IPS-NIHi11 (cell line): ENCODE results near the gene DNAJB12.
"Not testable (repeated sequence)": the region's sequence is repeated elsewhere in the genome, so short reads cannot be mapped to it uniquely, and the experiment has no call there.

Source experiments
- DNase-seq: peaks from one replicate; pipeline ENCODE4 v3.0.0; 2012; ENCODE audit warnings: mixed read lengths, low spot score

The DNAJB12 gene

DNA sequence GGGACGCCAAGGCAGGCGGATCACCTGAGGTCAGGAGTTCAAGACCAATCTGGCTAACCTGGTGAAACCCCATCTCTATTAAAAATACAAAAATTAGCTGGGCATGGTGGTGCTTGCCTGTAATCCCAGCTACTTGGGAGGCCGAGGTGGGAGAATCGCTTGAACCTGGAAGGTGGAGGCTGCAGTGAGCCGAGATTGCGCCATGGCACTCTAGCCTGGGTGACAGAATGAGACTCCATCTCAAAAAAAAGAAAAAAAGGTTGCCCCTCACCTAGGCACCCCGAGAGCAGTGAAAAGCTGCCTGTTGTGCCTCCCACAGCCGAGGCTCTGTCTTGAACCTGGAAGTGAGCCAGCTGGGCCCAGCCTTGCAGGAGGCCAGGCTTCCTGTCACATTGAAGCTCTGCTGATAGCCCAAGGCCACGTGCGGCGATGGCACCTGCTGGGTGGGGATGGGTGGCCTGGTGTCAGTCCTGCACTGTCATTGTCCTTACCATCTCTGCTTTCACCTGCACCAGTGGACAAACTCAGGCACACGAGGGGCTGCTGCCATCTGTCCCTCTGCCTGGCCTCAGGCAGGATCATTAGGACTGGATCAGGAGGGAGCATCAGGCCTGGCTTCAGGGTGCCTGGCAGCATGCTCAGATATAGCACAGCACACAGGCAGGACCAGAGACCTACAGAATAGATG, 37.8 kb downstream of the DNAJB12 start:
- no peak for DNase-seq

DNA sequence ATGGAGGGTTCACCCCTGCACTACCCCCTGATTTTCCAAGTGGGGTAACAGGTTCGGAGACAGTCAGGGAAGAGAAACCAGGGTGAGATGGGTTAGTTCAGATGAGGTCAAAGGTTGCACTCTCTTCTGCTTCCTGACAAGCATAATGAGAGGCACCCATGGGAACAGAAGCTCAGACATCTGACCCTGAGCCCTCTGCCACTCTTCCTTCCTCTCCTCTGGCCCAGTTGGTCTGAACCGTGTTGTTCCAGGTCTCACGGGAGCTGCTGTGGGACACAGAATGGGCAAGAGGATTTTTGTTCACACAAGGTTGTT, 38.4 kb downstream of the DNAJB12 start:
- no peak for DNase-seq

DNA sequence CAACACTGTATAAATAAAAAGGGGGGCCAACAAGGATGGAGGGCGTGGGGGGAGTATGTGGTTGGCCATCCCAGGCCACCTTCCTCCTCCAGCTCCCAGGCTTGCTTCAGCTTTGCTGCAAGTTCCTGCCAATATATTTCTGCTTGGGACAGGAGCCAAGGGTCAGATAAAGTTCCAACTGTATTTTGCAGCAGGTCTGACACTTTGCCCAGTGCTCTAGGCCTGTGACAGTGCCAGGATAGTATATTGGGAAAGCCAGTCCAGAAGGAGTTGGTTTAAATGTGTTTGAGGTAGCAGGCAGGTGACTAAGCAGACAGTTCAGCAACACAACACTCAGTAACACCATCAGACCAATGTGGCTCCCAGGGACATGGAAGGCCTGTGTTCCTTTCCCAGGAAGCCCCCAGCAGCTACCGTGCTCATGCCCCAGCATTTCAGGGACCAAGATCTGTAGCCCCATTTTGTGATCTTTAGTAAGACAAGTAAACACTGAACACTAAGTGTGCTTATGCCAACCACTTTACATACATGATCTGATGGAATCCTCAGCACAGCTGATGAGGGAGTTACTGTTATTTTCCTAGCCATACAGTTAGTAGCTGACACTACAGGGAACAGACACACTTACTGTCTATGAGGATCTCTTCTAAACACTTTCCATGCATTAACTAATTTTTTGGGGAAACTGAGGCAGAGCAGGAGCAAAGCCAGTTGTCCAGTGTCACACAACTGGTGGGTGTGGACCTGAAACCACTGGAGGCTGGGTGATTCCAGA, 38.9 kb downstream of the DNAJB12 start:
- no peak for DNase-seq

DNA sequence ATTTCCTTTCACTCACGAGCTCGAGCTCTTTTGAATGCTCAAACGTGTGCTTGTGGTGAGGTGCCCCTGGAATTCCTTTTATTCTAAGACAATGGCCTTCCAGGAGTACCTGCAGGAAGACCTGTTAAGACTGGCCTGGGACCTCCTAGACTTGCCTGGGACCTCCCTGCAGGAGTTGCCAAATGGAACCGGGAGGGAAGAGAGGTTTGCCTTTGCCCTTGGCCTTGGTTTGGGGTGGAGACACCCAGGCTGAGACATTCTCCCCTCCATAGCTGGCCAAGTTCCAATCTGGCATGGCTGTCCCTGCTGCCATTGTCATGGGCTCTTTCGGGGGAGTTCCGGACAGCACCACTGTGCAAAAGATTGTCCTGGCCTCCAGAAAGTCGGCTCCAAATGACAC, 39.7 kb downstream of the DNAJB12 start:
- DNase-seq, result no peak

DNA sequence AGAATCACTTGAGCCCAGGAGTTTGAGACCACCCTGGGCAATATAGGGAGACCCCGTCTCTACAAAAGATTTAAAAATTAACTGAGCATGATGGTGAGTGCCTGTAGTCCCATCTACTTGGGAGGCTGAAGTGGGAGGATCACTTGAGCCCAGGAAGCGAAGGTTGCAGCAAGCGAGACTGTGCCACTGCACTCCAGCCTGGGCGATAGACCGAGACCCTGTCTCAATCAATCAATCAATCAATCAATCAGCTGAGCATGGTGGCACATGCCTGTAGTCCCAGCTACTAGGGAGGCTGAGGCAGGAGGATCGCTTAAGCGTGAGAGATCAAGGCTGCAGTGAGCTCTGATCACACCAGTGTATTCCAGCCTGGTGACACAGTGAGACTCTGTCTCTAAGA, 40.5 kb downstream of the DNAJB12 start:
- DNase-seq, result no peak

DNA sequence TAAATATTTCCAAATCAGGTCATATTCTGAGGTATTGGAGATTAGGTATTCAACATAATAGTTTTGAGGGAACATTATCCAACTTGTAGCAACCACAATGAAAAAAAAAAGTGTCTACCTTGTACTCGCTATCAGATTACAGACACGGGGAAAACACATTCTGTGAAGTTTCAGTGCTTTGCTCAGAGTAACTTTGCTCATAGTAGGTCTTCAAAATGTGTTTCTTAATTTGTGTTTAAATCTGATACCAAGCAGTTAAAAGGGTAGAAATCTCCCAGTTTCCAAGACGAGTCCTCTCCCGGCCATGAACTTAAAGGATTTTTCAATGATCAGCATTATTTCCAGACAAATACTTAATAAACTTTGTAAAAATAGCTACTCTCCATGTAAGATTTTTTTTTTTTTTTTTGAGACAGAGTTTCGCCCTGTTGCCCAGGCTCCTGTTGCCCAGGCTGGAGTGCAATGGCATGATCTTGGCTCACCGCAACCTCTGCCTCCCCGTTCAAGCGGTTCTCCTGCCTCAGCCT, 41.8 kb downstream of the DNAJB12 start:
- no peak for DNase-seq

DNA sequence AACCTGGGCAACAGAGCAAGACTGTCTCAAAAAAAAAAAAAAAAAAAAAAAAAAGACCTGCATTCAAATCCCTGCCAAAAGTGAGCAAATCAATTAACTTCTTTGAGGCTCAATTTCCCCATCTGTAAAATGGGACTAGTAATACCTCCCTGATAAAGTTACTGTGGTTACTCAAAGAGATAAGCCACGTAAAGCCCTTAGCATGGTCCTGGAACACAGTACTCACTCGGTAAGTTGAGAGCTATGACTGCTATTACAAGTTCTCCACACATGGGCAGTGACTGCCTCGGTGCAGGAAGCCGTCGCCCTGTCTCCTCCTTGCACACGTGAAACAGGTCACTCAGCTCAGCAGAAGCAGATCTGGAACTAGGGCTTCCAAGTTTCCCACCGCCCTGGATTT, 43.1 kb downstream of the DNAJB12 start:
- DNase-seq, result no peak

DNA sequence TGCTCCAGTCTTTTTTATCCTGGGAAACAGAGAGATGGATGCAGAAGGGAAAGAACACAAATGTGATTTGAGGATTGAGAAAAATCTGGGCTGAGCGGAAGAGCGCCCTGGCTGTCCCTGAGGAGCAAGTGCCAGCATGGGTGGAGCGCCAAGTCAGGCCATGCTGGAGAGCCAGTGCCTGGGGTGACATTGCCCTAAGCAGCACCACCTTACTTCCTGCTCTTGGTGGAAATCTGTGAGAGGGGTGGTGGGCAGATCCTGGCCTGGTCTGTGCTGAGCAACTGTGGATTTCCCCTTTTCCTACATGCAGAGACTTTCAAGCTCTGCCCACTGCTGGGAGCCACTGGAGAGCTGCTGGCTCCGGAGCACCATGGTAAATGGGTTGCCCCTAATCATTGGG, 44.1 kb downstream of the DNAJB12 start:
- DNase-seq, result no peak

DNA sequence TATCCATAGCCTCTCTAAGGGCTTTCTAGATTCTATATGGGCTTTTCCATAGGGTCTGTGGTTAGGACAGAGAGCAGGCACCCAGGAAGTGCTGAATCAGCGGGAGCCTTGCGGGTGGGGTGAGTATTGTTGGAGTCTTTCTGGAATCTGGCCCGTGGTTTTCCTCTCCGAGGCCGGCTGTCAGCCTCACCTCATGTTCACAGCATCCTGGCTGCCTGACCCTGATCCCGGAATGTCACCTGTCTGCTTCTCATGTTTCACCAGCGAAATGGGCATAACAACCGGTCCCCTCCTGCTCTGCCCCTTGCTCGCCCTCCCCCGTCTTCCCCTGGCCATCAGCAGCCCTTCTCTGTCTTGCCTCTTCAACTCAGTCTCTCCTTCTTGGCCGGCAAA, 44.5 kb downstream of the DNAJB12 start:
- DNase-seq, result peak; percentile 57

DNA sequence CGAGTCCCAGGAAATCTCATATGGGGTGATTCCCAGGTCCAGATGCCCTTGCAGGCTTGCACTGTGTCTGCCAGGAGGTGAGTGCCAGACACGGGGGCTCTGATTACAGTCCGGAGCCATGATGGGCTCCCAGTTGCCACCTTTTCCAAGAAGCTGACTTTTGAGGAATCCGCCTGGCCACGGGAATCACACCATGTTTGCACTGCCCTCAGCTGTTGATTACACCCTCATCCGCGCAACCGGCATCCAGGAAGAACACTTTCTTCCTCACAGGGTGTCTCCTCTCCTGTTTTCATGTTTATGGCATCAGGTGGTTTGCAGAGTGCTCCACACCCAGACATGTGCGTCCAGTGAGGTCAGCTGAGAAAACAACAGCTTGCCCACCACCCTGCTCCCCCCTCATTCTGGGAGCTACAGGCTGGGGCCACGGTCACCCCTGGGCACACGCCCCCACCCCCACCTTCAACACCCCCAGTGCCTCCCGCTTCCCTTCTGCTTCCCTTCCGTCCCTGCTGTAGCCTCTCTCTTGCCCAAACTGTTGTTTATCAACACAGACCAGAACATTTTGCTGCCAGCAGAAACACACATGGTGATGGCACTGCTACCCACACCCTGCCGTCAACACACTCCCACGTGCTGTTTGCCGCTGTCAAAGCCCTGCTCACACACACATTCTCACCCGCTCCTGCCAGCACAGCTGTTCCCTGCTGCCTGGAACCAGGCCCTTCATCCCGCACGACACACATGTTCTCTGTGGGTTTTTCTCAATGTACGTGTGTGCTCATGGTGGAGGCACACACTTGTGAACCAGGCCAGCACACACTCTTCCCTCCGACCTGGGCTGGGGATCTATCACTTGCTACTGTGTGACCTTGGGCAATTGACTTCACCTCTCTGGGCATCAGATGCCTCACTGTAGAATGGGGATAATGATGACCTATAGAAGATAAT, 45.2 kb downstream of the DNAJB12 start:
- DNase-seq, result no peak

DNA sequence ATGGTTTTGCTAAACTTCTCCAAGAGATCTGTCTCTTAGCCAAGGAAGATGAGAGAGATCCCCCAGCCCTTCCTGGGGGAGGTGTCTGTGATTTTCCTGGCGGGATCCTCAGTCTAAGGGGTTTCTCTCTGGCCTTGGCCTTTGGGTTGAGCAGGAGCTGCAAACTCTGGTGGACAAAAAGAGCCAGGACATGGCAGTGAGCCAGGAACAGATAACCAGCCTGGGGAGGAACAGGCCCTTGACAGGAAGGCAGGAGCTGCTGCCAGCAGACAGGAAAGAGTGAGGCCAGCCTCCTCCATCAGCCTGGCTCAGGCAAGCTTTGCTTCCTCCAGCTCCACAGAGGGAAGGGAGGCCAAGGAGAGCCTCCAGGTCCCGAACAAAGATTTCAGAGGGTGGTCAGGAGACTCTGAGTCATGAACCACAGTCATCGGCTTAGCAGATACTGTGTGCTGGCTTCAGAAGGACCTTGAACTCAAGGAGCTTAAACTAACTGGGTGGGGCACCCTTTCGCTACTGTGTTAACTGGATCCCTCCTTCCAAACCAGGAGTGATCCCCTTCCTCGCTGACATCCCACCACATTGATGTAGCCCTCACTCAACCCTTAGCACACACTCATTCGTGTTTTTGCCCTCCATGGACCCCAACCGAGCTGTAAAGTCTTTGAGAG, 46.3 kb downstream of the DNAJB12 start:
- DNase-seq, result no peak

DNA sequence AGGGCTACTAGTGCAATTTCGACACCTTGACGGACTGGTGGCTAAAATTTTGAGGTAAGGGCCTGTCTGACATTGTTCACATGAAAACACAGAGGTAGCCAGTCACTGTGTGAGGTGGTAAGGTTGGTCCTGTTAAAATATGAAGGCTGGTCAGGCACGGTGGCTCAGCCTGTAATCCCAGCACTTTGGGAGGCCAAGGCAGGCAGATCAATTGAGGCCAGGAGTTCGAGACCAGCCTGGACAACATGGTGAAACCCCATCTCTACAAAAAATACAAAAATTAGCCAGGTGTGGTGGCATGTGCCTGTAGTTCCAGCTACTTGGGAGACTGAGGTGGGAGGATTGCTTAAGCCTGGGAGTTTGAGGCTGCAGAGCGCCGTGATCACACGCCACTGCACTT, 47.0 kb downstream of the DNAJB12 start:
- not testable (repeated sequence) for DNase-seq

DNA sequence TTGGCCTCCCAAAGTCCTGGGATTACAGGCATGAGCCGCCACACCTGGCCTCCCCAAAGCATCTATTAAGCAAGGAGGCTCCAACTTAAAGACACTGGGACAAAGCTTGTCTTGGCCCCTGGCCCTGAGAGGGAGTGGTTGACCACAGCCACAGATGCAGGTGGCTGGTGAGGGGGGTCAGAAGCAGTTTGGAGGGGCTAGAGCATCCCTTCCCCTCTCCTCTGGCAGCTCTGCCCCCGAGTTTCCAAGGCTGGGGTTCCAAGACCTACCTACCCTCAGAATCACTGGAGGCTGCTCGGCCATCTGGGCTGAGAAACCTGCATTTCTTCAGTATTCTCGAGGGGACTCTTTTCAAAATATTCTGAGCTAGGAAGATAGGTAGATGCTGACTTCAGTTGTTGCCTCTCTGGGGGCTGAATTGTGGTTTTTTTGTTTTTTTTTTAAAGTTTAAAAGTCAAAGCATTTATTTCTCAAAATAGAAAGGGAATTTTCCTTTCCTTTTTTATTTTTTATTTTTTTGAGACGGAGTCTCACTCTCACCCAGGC, 48.4 kb downstream of the DNAJB12 start:
- DNase-seq, result no peak

DNA sequence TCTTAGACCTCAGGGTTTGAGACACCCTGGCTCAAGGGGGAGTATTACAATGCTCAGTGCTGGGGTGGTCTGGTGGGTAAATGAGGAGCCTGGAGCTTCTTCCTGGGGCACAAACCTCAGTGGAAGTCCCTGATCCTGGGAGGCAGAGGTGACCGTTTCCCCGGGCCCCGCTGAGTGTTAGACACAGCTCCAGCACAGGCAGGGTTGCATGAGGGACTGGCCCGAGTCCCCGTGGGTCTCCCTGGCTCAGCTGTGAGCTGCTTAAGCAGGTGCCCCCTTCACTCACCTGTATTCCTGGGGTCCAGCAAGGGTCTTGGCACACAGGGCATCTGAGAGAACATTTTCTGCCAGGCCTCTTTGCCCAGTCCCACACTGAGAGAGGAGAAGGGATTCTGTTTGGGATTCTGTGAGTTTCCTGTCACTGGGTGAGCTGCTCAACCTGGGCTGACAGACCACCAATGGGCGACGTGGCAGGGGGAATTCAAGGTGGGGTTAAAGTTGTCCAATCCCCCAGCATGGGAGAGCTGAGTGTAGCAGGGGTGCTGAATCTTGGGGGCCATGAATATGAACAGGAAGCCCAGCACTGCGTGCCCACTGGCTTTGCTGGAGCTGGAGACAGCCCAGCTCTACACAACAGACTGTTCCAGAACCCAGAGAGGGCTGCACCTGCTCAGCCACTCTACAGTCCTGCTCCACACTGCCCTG, 51.1 kb downstream of the DNAJB12 start:
- DNase-seq, result no peak

DNA sequence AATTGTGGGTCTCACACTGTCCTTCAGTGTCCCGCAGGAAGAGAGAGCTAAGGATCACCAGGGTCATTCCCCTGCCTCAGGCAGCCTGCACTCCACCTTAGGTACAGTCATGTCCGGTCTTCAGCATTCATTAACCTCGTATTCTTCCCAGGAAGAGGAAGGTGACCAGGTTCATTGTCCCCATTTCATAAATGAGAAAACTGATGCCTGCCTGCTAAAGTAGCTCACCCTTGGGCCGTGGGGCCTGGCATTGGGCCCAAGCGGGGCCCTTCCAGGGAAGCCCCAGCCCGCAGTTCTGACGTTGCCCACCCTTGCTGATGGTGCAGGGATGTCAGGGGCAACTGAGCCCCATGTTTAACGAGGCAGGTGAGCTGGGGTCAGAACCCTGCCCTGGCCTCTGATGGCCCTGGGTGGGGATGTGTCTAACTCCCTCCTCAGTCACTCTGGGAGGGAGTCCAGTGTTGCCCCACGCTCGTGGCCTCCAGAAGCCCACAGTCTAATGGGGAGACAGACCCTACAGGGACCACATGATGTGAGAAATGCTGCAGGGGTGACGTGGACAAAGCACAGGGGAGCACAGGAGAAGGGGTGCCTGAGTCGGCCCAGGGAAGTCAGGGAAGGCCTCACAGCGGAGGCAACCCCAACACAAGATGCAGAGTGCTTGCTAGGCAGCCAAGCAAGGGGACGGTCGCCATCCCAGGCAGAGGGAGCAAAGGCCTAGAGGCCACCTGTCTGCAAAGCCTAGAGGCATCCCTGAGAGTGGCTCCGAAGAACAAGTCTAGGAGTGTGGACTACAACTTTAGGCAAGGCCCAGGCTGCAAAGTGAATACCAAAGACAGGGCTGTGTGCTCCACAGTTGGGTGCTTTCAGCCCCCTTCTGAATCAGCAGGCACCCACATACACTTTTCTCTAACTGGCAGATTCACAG, 55.9 kb downstream of the DNAJB12 start:
- no peak for DNase-seq

DNA sequence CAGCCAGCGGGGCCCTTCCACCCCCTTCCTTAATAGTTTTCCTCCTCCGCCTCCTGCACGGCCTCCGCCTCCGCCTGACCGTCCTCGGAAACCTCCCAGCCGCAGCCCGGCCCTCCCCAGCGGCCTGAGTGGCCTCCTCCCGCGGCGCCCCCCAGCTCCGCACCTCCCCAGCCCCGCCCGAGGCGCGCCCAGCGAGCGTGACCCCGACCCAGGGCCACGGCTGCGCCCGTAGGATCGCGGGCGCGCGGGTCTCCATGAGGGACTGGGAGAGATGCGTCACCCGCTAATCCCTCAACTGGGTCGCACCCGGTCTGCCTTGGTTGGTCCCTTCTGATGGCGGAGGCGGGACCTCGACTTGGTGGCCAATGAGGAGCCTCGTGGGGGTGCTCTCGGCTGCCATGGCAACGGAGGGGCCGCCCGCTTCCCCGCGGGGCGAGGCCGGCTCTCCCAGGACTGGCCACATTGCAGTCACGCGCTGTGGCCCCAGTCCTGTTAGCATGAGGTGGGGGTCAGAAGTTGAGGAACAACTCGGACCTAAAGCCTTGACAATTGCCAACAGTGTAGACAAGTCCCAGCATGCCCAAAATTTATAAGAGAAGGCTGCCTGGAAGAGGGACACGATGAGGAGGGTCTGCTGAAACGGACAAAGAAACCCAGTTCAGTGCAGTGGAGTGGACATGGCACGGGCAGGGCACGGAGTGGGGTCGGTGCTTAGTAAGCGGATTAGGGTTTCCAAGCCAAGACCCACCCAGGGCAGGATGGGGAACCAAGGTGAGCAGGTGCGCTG, 56.7 kb downstream of the DNAJB12 start:
- peak; percentile 94 for DNase-seq

DNA sequence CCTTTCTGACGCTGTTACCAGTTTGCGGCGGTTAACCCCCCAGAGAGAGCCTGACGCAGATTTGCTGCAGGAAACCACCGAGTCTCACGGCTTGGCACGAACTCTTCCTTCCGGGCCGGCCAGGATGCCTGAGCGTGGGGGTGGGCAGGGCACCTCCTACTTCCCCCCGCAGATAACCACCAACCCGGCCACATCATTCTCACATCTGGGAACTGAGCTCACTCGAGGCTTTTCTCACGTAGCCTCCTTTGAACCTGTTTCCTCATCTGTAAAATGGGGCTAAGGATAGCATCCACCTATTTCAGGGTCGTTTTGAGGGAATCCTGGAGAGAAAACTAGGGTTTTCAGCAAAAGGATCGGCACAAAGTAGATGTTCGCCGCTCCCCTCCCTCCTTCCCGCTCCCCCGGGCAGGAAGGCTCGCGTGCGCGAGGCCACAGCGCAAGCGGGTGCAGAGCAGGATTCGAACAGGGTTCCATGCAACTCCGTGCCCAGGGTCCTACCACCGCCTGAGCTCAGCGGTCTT, 57.4 kb downstream of the DNAJB12 start:
- no peak for DNase-seq

DNA sequence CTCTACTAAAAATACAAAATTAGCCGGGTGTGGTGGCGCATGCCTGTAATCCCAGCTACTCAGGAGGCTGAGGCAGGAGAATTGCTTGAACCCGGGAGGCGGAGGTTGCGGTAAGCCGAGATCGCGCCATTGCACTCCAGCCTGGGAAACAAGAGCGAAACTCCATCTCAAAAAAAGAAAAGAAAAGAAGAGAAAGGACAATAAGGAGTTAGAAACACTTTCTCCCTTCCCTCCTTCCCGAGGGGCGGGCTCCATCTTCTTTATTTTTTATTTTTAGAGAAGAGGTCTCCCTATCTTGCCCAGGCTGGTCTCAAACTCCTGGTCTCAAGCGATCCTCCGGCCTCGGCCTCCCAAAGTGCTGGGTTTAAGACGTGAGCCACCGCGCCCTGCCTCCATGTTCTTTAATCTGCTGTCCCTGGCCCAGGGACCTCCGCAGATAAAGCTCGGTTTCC, 57.9 kb downstream of the DNAJB12 start:
- DNase-seq, result not testable (repeated sequence)
